ENCODE data around the gene KLHDC4. TPM values are rescaled to one million over a fixed set of nuclear protein-coding genes. Genes with fewer than 3 reads are reported as not detected.
A peak's percentile ranks its signal among the peaks of the same experiment; 100 is the strongest.

The KLHDC4 gene
- total and polyA plus RNA-seq, 2 experiments from 2014 or later: 23.0 to 41.1 TPM

DNA sequence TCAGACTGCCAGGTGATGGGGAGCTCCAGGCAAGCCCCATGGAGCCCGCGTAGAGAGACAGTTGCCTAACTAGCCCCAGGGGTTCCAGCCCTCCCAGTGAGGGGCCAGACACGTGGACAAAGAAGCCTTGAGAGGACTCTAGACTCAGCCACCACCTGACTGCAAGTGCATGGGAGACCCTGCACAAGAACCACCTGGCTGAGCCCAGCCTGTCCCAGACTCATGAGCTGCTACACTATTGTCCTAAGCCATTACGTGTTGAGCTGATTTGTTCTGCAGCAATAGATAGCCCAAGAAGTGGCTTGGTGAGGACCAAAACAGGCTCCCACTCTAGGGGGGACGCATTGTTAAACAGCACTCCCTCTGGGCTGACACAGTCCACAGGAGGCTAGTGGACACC, 37.6 kb upstream of the KLHDC4 start:
- H3K4me2 ChIP-seq: no peak overlapping the region
- Mint-ChIP-seq H3K4me3 (no peak overlapping the region), H3K4me1 (peaks cover 8% of the 10 kb centered on the region), H3K27me3 (ENCODE audit: insufficient read depth, low read depth, poor library complexity) (peaks cover 5% of the 10 kb centered on the region), H3K27ac (no peak overlapping the region), H3K9me3 (peaks cover 5% of the 10 kb centered on the region; the same call in 2 of the 3 replicates), H3K36me3 (ENCODE audit: low read depth) (no peaks in the 10 kb centered on the region)
- peaks cover 8% of the 10 kb centered on the region; the same call in 1 of the 2 replicates for H3K4me1 ChIP-seq (ENCODE audit: insufficient read depth)
- H3K4me3 ChIP-seq: no peak overlapping the region
- no peaks in the 10 kb centered on the region for H3K27me3 ChIP-seq (ENCODE audit: insufficient read depth)
- no peak for DNase-seq (ENCODE audit: low spot score)
- no peaks in the 10 kb centered on the region for H4K20me1 ChIP-seq (replicated peaks; ENCODE audit: insufficient read depth)
- H3K36me3 ChIP-seq (ENCODE audit: insufficient read depth): no peaks in the 10 kb centered on the region
- no peak overlapping the region for H3K27ac ChIP-seq (ENCODE audit: low read depth)
- no peaks in the 10 kb centered on the region for H3K9me2 ChIP-seq (ENCODE audit: insufficient read depth)
- no peaks in the 10 kb centered on the region for H3K79me2 ChIP-seq (replicated peaks; ENCODE audit: insufficient read depth)
- no peak for ATAC-seq
- TF ChIP-seq EZH2phosphoT487 (IDR thresholded peaks at IDR 0.05; ENCODE audit: unreplicated experiment) (no peak), ZNF331 (CRISPR knock-in tag; IDR thresholded peaks at IDR 0.05; ENCODE audit: low read depth) (peak; percentile 84), CREB1 (CRISPR knock-in tag; IDR thresholded peaks at IDR 0.05; ENCODE audit: low read depth) (no peak), JUNB (IDR thresholded peaks at IDR 0.05; ENCODE audit: unreplicated experiment) (no peak)
- TF ChIP-seq, protein P1, sequence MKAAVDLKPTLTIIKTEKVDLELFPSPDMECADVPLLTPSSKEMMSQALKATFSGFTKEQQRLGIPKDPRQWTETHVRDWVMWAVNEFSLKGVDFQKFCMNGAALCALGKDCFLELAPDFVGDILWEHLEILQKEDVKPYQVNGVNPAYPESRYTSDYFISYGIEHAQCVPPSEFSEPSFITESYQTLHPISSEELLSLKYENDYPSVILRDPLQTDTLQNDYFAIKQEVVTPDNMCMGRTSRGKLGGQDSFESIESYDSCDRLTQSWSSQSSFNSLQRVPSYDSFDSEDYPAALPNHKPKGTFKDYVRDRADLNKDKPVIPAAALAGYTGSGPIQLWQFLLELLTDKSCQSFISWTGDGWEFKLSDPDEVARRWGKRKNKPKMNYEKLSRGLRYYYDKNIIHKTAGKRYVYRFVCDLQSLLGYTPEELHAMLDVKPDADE (IDR thresholded peaks at IDR 0.05): no peak
- no peaks in the 10 kb centered on the region for H3F3A ChIP-seq (replicated peaks; ENCODE audit: low read depth)
- no peak overlapping the region for H2AFZ ChIP-seq

DNA sequence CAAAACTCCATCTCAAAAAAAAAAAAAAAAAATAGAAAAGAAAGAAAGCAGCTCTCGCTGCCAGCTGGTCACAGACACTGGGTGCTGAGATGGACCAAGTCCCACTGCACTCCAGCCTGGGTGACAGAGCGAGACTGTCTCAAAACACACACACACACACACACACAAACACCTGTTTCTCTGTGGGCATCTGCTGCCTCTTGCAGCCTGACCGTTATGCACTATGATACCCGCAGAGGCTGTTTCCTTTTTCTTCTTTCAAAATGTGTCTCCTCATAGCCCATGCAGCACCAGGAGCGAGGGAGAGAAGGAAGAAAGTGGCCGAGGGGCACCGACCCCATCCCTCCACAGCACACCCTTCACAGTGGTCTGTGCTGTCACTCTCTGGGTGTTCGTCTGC, 36.9 kb upstream of the KLHDC4 start:
- H3K9me3 Mint-ChIP-seq: peaks cover 3% of the 10 kb centered on the region; the same call in 1 of the 3 replicates
- ATAC-seq (no peak), DNase-seq (ENCODE audit: low spot score) (no peak)
- H3F3A ChIP-seq (replicated peaks; ENCODE audit: low read depth): no peaks in the 10 kb centered on the region
- H3K4me1 Mint-ChIP-seq: peaks cover 8% of the 10 kb centered on the region
- H3K4me3 Mint-ChIP-seq: no peak overlapping the region; the same call in 2 of the 3 replicates
- H4K20me1 ChIP-seq (replicated peaks; ENCODE audit: insufficient read depth): no peaks in the 10 kb centered on the region
- no peak overlapping the region for H2AFZ ChIP-seq
- H3K9me2 ChIP-seq (ENCODE audit: insufficient read depth): no peaks in the 10 kb centered on the region
- H3K36me3 ChIP-seq (ENCODE audit: insufficient read depth): no peaks in the 10 kb centered on the region
- no peaks in the 10 kb centered on the region for H3K27me3 ChIP-seq (ENCODE audit: insufficient read depth)
- H3K4me1 ChIP-seq (ENCODE audit: insufficient read depth): peaks cover 8% of the 10 kb centered on the region; the same call in 1 of the 2 replicates
- H3K79me2 ChIP-seq (replicated peaks; ENCODE audit: insufficient read depth): no peaks in the 10 kb centered on the region
- H3K27me3 Mint-ChIP-seq (ENCODE audit: insufficient read depth, low read depth, poor library complexity): peaks cover 5% of the 10 kb centered on the region
- no peak overlapping the region for H3K27ac ChIP-seq (ENCODE audit: low read depth)
- no peak overlapping the region for H3K4me3 ChIP-seq
- H3K27ac Mint-ChIP-seq: no peak overlapping the region
- H3K4me2 ChIP-seq: no peak overlapping the region
- no peaks in the 10 kb centered on the region for H3K36me3 Mint-ChIP-seq (ENCODE audit: low read depth)
- TF ChIP-seq EZH2 (IDR thresholded peaks at IDR 0.05; ENCODE audit: low read depth, unreplicated experiment) (no peak), POLR2AphosphoS5 (IDR thresholded peaks at IDR 0.05; ENCODE audit: low read depth) (no peak), JUNB (IDR thresholded peaks at IDR 0.05; ENCODE audit: unreplicated experiment) (no peak), ZNF114 (CRISPR knock-in tag; IDR thresholded peaks at IDR 0.05) (no peak), CREB1 (CRISPR knock-in tag; IDR thresholded peaks at IDR 0.05; ENCODE audit: low read depth) (no peak), ZNF331 (CRISPR knock-in tag; IDR thresholded peaks at IDR 0.05; ENCODE audit: low read depth) (no peak), STAT1 (IDR thresholded peaks at IDR 0.05; ENCODE audit: unreplicated experiment) (no peak), EZH2phosphoT487 (IDR thresholded peaks at IDR 0.05; ENCODE audit: unreplicated experiment) (no peak), NANOG (IDR thresholded peaks at IDR 0.05; ENCODE audit: borderline replicate concordance) (no peak)
- TF ChIP-seq, protein P2, sequence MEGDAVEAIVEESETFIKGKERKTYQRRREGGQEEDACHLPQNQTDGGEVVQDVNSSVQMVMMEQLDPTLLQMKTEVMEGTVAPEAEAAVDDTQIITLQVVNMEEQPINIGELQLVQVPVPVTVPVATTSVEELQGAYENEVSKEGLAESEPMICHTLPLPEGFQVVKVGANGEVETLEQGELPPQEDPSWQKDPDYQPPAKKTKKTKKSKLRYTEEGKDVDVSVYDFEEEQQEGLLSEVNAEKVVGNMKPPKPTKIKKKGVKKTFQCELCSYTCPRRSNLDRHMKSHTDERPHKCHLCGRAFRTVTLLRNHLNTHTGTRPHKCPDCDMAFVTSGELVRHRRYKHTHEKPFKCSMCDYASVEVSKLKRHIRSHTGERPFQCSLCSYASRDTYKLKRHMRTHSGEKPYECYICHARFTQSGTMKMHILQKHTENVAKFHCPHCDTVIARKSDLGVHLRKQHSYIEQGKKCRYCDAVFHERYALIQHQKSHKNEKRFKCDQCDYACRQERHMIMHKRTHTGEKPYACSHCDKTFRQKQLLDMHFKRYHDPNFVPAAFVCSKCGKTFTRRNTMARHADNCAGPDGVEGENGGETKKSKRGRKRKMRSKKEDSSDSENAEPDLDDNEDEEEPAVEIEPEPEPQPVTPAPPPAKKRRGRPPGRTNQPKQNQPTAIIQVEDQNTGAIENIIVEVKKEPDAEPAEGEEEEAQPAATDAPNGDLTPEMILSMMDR (conservative IDR thresholded peaks at IDR 0.05; ENCODE audit: low read depth in 2 of 2): no peak
- TF ChIP-seq, protein P3, sequence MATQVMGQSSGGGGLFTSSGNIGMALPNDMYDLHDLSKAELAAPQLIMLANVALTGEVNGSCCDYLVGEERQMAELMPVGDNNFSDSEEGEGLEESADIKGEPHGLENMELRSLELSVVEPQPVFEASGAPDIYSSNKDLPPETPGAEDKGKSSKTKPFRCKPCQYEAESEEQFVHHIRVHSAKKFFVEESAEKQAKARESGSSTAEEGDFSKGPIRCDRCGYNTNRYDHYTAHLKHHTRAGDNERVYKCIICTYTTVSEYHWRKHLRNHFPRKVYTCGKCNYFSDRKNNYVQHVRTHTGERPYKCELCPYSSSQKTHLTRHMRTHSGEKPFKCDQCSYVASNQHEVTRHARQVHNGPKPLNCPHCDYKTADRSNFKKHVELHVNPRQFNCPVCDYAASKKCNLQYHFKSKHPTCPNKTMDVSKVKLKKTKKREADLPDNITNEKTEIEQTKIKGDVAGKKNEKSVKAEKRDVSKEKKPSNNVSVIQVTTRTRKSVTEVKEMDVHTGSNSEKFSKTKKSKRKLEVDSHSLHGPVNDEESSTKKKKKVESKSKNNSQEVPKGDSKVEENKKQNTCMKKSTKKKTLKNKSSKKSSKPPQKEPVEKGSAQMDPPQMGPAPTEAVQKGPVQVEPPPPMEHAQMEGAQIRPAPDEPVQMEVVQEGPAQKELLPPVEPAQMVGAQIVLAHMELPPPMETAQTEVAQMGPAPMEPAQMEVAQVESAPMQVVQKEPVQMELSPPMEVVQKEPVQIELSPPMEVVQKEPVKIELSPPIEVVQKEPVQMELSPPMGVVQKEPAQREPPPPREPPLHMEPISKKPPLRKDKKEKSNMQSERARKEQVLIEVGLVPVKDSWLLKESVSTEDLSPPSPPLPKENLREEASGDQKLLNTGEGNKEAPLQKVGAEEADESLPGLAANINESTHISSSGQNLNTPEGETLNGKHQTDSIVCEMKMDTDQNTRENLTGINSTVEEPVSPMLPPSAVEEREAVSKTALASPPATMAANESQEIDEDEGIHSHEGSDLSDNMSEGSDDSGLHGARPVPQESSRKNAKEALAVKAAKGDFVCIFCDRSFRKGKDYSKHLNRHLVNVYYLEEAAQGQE (IDR thresholded peaks at IDR 0.05; ENCODE audit: unreplicated experiment): no peak
- TF ChIP-seq, protein P1 (IDR thresholded peaks at IDR 0.05): no peak

All from GM23338 (cell line).